Islet of Langerhans (tissue), 1 donor: ENCODE results near the gene OVOL1.
"Not testable (repeated sequence)": the region's sequence is repeated elsewhere in the genome, so short reads cannot be mapped to it uniquely, and the experiment has no call there.

Experiments
- FAIRE-seq: peaks from one replicate; lab custom pipeline; 2011; peaks lifted over from hg19 to GRCh38; lab: Jason Lieb, UNC

OVOL1 gene

GRCh38 chr11:65817312-65817834 is 30.5 kb downstream of the OVOL1 start:
- FAIRE-seq: no peak

- FAIRE-seq: no peak
Observed at GRCh38 chr11:65817835-65818680, 31.2 kb downstream of the OVOL1 start.

- no peak for FAIRE-seq
Observed at GRCh38 chr11:65821107-65821506, 34.2 kb downstream of the OVOL1 start.

GRCh38 chr11:65822776-65823528 is 36.1 kb downstream of the OVOL1 start:
- FAIRE-seq: no peak

GRCh38 chr11:65826984-65827735 is 40.3 kb downstream of the OVOL1 start:
- no peak for FAIRE-seq

GRCh38 chr11:65829459-65829858 is 42.6 kb downstream of the OVOL1 start:
- no peak for FAIRE-seq

- FAIRE-seq: not testable (repeated sequence)
Observed at GRCh38 chr11:65832231-65832630, 45.4 kb downstream of the OVOL1 start.

- no peak for FAIRE-seq
Observed at GRCh38 chr11:65833297-65834030, 46.6 kb downstream of the OVOL1 start, which contains the start of gene SNX32. SNX32 (plus strand) TSS chr11:65833963; CDS start chr11:65834066, 103 bp downstream.

GRCh38 chr11:65834202-65834601 is 47.3 kb downstream of the OVOL1 start:
- FAIRE-seq: no peak

- FAIRE-seq: no peak
Observed at GRCh38 chr11:65842144-65842543, 55.3 kb downstream of the OVOL1 start.

- FAIRE-seq: no peak
Observed at GRCh38 chr11:65843811-65844210, 56.9 kb downstream of the OVOL1 start.

- FAIRE-seq: no peak
Observed at GRCh38 chr11:65844231-65844872, 57.5 kb downstream of the OVOL1 start.
